RWPE2 (cell line): Measurements from ENCODE around the gene PARD6G.

Experiments used
- ATAC-seq: fragments of 200-7000 bp; cut with Tn5 transposase; 3 replicates; pipeline ENCODE4 v1.9.1; 2021; ENCODE audit warnings: low read depth
- DNase-seq: peaks from one replicate; pipeline ENCODE4 v3.0.0-alpha.2; 2020; ENCODE audit warnings: low spot score
- H3K27ac ChIP-seq: fragments of 450-650 bp; 2 replicates; pipeline ENCODE4 v1.5.1; 2017; ENCODE audit warnings: mild to moderate bottlenecking; ENCODE audit not compliant: poor library complexity, severe bottlenecking
- H3K27me3 ChIP-seq: fragments of 250-450 bp; sonication (Bioruptor Pico); 2 replicates; pipeline ENCODE4 v1.5.1; 2021; ENCODE audit warnings: mild to moderate bottlenecking, moderate library complexity; ENCODE audit not compliant: insufficient read depth, poor library complexity, severe bottlenecking
- H3K36me3 ChIP-seq: fragments of 250-450 bp; sonication (Bioruptor Pico); 2 replicates; pipeline ENCODE4 v1.5.1; 2020; ENCODE audit warnings: low read depth, mild to moderate bottlenecking, moderate library complexity
- H3K4me1 ChIP-seq: fragments of 250-450 bp; sonication (Bioruptor Pico); 2 replicates; pipeline ENCODE4 v1.5.1; 2021; ENCODE audit warnings: mild to moderate bottlenecking, moderate library complexity; ENCODE audit not compliant: insufficient read depth, poor library complexity, severe bottlenecking
- H3K4me3 ChIP-seq: fragments of 250-450 bp; sonication (Bioruptor Pico); 2 replicates; pipeline ENCODE4 v1.5.1; 2021; ENCODE audit warnings: mild to moderate bottlenecking, moderate library complexity; ENCODE audit not compliant: severe bottlenecking
- H3K9me3 ChIP-seq: fragments of 250-450 bp; sonication (Bioruptor Pico); 2 replicates; pipeline ENCODE4 v1.5.1; 2021; ENCODE audit warnings: mild to moderate bottlenecking, moderate library complexity; ENCODE audit not compliant: severe bottlenecking
- CTCF ChIP-seq: fragments of 450-650 bp; IDR thresholded peaks from one replicate; pipeline ENCODE4 v1.5.1; 2017; ENCODE audit warnings: mild to moderate bottlenecking, moderate library complexity; ENCODE audit not compliant: poor library complexity, severe bottlenecking

The PARD6G gene

GRCh38 chr18:80234398-80234797 is 12.9 kb downstream of the PARD6G start:
- Histone ChIP-seq H3K9me3 (no peaks in the 10 kb centered on the region), H3K4me3 (no peak overlapping the region), H3K4me1 (peaks cover 15% of the 10 kb centered on the region), H3K27me3 (no peaks in the 10 kb centered on the region), H3K36me3 (no peaks in the 10 kb centered on the region), H3K27ac (peak overlapping the region; percentile 19)
- no peak for ATAC-seq
- no peak for TF ChIP-seq CTCF
- no peak for DNase-seq

- TF ChIP-seq CTCF, result no peak
- H3K4me3 ChIP-seq, result no peak overlapping the region
- no peaks in the 10 kb centered on the region for H3K9me3 ChIP-seq
- H3K36me3 ChIP-seq, result no peaks in the 10 kb centered on the region
- ATAC-seq (peak; percentile 70), DNase-seq (no peak)
- peak overlapping the region; percentile 19 for H3K27ac ChIP-seq
- H3K27me3 ChIP-seq, result no peaks in the 10 kb centered on the region
- H3K4me1 ChIP-seq, result peaks cover 15% of the 10 kb centered on the region
Measured at GRCh38 chr18:80233899-80234298, 13.4 kb downstream of the PARD6G start.

- Histone ChIP-seq H3K9me3 (no peaks in the 10 kb centered on the region), H3K4me3 (no peak overlapping the region), H3K4me1 (peaks cover 15% of the 10 kb centered on the region), H3K36me3 (no peaks in the 10 kb centered on the region), H3K27ac (peak overlapping the region; percentile 19), H3K27me3 (no peaks in the 10 kb centered on the region)
- ATAC-seq (no peak), DNase-seq (no peak)
- TF ChIP-seq CTCF, result no peak
Measured at GRCh38 chr18:80233201-80233835, 14.0 kb downstream of the PARD6G start.

GRCh38 chr18:80232710-80233109 is 14.6 kb downstream of the PARD6G start:
- H3K27me3 ChIP-seq, result no peaks in the 10 kb centered on the region
- DNase-seq (no peak), ATAC-seq (no peak)
- no peak overlapping the region for H3K27ac ChIP-seq
- H3K4me1 ChIP-seq, result peaks cover 15% of the 10 kb centered on the region
- no peaks in the 10 kb centered on the region for H3K36me3 ChIP-seq
- no peaks in the 10 kb centered on the region for H3K9me3 ChIP-seq
- no peak for TF ChIP-seq CTCF
- H3K4me3 ChIP-seq, result no peak overlapping the region

GRCh38 chr18:80232030-80232429 is 15.3 kb downstream of the PARD6G start:
- no peaks in the 10 kb centered on the region for H3K9me3 ChIP-seq
- H3K27ac ChIP-seq, result no peak overlapping the region
- no peak for DNase-seq
- H3K36me3 ChIP-seq, result no peaks in the 10 kb centered on the region
- no peak for ATAC-seq
- peaks cover 15% of the 10 kb centered on the region for H3K4me1 ChIP-seq
- no peaks in the 10 kb centered on the region for H3K27me3 ChIP-seq
- no peak overlapping the region for H3K4me3 ChIP-seq
- TF ChIP-seq CTCF, result no peak
